GM12878 (cell line): ENCODE data around the gene SQOR.

Experiments used
- POLR2AphosphoS2 ChIP-seq: IDR thresholded peaks from 2 replicates; pipeline ENCODE4 v1.6.1; 2011; ENCODE audit warnings: low read depth, mild to moderate bottlenecking, low read length, improper control_type of control experiment, moderate library complexity
- REST ChIP-seq: IDR thresholded peaks from 2 replicates; pipeline ENCODE4 v1.6.1; 2012; ENCODE audit warnings: mild to moderate bottlenecking, low read depth, low read length

GRCh38 chr15:45616901-45617323, 17.9 kb upstream of the SQOR start:
- TF ChIP-seq REST = no peak
- TF ChIP-seq POLR2AphosphoS2 = no peak
